ENCODE measurements around the gene UQCRFS1.
A peak's percentile ranks its signal among the peaks of the same experiment; 100 is the strongest.

Gene UQCRFS1

DNA sequence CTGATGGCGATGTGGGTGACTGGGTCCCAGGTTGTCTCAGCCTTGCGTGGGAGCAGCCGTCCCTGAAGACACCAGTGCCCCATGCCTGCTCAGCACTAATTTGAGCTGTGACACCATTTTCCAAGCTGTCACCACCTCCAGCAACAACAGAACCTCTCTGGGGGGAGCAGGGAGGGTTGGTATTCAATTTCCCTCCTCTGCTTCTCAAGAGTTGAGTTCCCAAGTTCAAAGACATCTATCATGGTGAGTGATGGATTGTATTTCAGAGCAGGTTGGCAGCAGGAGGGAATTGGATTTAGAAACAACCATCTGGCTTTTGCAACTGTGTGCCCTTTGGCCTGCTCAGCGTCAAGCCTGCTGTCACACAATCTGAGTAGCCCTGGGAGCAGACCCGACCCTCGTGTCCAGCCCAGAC, 46.9 kb upstream of the UQCRFS1 start:
- TF ChIP-seq, protein P1, sequence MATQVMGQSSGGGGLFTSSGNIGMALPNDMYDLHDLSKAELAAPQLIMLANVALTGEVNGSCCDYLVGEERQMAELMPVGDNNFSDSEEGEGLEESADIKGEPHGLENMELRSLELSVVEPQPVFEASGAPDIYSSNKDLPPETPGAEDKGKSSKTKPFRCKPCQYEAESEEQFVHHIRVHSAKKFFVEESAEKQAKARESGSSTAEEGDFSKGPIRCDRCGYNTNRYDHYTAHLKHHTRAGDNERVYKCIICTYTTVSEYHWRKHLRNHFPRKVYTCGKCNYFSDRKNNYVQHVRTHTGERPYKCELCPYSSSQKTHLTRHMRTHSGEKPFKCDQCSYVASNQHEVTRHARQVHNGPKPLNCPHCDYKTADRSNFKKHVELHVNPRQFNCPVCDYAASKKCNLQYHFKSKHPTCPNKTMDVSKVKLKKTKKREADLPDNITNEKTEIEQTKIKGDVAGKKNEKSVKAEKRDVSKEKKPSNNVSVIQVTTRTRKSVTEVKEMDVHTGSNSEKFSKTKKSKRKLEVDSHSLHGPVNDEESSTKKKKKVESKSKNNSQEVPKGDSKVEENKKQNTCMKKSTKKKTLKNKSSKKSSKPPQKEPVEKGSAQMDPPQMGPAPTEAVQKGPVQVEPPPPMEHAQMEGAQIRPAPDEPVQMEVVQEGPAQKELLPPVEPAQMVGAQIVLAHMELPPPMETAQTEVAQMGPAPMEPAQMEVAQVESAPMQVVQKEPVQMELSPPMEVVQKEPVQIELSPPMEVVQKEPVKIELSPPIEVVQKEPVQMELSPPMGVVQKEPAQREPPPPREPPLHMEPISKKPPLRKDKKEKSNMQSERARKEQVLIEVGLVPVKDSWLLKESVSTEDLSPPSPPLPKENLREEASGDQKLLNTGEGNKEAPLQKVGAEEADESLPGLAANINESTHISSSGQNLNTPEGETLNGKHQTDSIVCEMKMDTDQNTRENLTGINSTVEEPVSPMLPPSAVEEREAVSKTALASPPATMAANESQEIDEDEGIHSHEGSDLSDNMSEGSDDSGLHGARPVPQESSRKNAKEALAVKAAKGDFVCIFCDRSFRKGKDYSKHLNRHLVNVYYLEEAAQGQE (IDR thresholded peaks at IDR 0.05; ENCODE audit: insufficient replicate concordance, low read depth) = no peak
- no peak for TF ChIP-seq CTCF (IDR thresholded peaks at IDR 0.05; ENCODE audit: insufficient read depth, low read length)
- no peak for TF ChIP-seq SPI1 (IDR thresholded peaks at IDR 0.05; ENCODE audit: borderline replicate concordance, low read depth)
- Histone ChIP-seq H3K4me3 (replicated peaks; ENCODE audit: insufficient read depth, low read length) (no peak overlapping the region), H3K27ac (replicated peaks) (no peak overlapping the region), H3K27me3 (ENCODE audit: insufficient read depth, poor library complexity, severe bottlenecking) (no peaks in the 10 kb centered on the region)
- DNase-seq (ENCODE audit: low read depth in 1 of 2, low spot score in 1 of 2) = no peak

DNA sequence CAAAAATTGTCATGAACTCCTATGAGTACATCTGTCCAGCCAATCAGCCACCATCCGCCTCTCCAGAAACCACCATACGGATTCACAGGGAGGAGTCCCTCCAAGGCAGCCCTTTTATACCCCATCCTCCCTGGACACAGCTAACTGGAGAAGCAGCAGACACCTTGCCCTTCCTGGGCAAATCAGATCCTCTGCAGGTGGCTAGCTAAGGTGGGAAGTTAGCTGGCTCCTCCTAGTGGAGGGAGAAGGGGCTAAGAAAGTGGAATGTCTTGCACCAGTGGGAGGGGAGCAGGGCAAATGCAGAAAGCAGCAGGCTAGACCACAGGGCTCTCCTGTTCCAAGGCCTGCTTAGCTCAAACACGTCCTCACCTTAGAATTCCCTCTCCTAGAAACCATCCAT, 46.2 kb upstream of the UQCRFS1 start:
- Histone ChIP-seq H3K4me3 (replicated peaks; ENCODE audit: insufficient read depth, low read length) (no peak overlapping the region), H3K27me3 (ENCODE audit: insufficient read depth, poor library complexity, severe bottlenecking) (no peaks in the 10 kb centered on the region), H3K27ac (replicated peaks) (no peak overlapping the region)
- peak in 1 of 2 experiments; percentile 19 for DNase-seq (ENCODE audit: low read depth in 1 of 2, low spot score in 1 of 2)
- TF ChIP-seq SPI1 (IDR thresholded peaks at IDR 0.05; ENCODE audit: borderline replicate concordance, low read depth) (no peak), GABPA (IDR thresholded peaks at IDR 0.05; ENCODE audit: low read depth) (no peak), POLR2AphosphoS5 (IDR thresholded peaks at IDR 0.05; ENCODE audit: low read depth) (no peak), CTCF (IDR thresholded peaks at IDR 0.05; ENCODE audit: insufficient read depth, low read length) (no peak)
- TF ChIP-seq, protein P1 (IDR thresholded peaks at IDR 0.05; ENCODE audit: insufficient replicate concordance, low read depth) = no peak

DNA sequence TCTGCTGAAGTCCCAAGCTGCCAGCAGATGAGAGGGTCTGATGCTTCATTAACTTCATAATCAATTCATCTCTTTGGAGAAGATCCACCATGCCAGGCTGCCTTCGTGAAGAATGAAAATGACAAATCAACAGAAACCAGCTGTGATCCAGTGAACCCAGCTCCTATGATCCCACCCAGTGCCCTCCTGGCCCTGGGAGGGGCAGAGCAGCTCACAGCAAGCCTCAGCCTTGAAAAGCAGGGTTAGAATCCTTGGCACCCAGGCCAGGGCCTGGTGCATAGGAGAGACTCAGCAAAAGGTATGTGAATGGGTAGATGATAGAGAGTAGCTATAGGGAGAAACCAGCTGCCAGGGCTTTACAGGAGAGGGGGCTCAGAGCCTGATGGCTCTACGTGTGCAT, 43.6 kb upstream of the UQCRFS1 start:
- no peak overlapping the region for H3K27ac ChIP-seq (replicated peaks)
- no peak for TF ChIP-seq GABPA (IDR thresholded peaks at IDR 0.05; ENCODE audit: low read depth)
- TF ChIP-seq, protein P1 (IDR thresholded peaks at IDR 0.05; ENCODE audit: insufficient replicate concordance, low read depth) = no peak
- TF ChIP-seq POLR2AphosphoS5 (IDR thresholded peaks at IDR 0.05; ENCODE audit: low read depth) = no peak
- no peak for TF ChIP-seq SPI1 (IDR thresholded peaks at IDR 0.05; ENCODE audit: borderline replicate concordance, low read depth)
- no peak for TF ChIP-seq CTCF (IDR thresholded peaks at IDR 0.05; ENCODE audit: insufficient read depth, low read length)
- DNase-seq (ENCODE audit: low read depth in 1 of 2, low spot score in 1 of 2) = no peak
- H3K27me3 ChIP-seq (ENCODE audit: insufficient read depth, poor library complexity, severe bottlenecking) = no peaks in the 10 kb centered on the region
- H3K4me3 ChIP-seq (replicated peaks; ENCODE audit: insufficient read depth, low read length) = no peak overlapping the region

Measured in HL-60 (cell line).